Natural killer cell (primary cell): ENCODE results near the gene CCNF. TPM values are rescaled to one million over a fixed set of nuclear protein-coding genes. Genes with fewer than 3 reads are reported as not detected.
A peak's percentile ranks its signal among the peaks of the same experiment; 100 is the strongest.

ENCODE experiments used
- ATAC-seq, 3 donors: fragments of 150-1000 bp in 2 of 3; fragments of 200-7000 bp in 1 of 3; cut with Tn5 transposase; 1 replicate in 1 of 3; 2 replicates in 2 of 3; pipeline ENCODE4 v1.10.0; 2021; ENCODE audit warnings: mild to moderate bottlenecking in 2 of 3, moderate library complexity in 2 of 3
- DNase-seq, 2 donors: peaks; one replicate each; pipeline versions ENCODE4 v3.0.0 to v3.0.0-alpha.2; 2013 to 2021; ENCODE audit warnings: mixed read lengths in 1 of 2
- H3K27ac ChIP-seq: one replicate; pipeline ENCODE4 v1.5.1; 2013; ENCODE audit warnings: mild to moderate bottlenecking, low read length
- H3K27me3 ChIP-seq: one replicate; pipeline ENCODE4 v1.6.1; 2013; ENCODE audit warnings: low read length; ENCODE audit not compliant: control insufficient read depth, insufficient read depth
- H3K36me3 ChIP-seq: one replicate; pipeline ENCODE4 v1.6.1; 2013; ENCODE audit warnings: low read length; ENCODE audit not compliant: control insufficient read depth, insufficient read depth
- H3K4me1 ChIP-seq: one replicate; pipeline ENCODE4 v1.6.1; 2013; ENCODE audit warnings: low read length; ENCODE audit not compliant: control insufficient read depth, insufficient read depth
- H3K4me3 ChIP-seq: one replicate; pipeline ENCODE4 v1.5.1; 2013; ENCODE audit warnings: low read length
- H3K9me3 ChIP-seq: one replicate; pipeline ENCODE4 v1.6.1; 2013; ENCODE audit warnings: low read length; ENCODE audit not compliant: control insufficient read depth, insufficient read depth
- H3K27ac Mint-ChIP-seq, 2 donors: one replicate each; pipeline ENCODE4 v1.8.0; 2022; ENCODE audit warnings: mild to moderate bottlenecking in 2 of 2, mixed read lengths in 2 of 2, moderate library complexity in 1 of 2
- H3K27me3 Mint-ChIP-seq, 2 donors: one replicate each; pipeline ENCODE4 v1.8.0; 2022; ENCODE audit warnings: low read depth in 2 of 2, mixed read lengths in 2 of 2
- H3K36me3 Mint-ChIP-seq: one replicate; pipeline ENCODE4 v1.8.0; 2022; ENCODE audit warnings: mixed read lengths
- H3K4me1 Mint-ChIP-seq, 2 donors: one replicate each; pipeline ENCODE4 v1.8.0; 2022; ENCODE audit warnings: mixed read lengths in 2 of 2
- H3K4me3 Mint-ChIP-seq: one replicate; pipeline ENCODE4 v1.8.0; 2022; ENCODE audit warnings: mild to moderate bottlenecking, moderate library complexity, mixed read lengths
- H3K9me3 Mint-ChIP-seq, 2 donors: one replicate each; pipeline ENCODE4 v1.8.0; 2022; ENCODE audit warnings: mixed read lengths in 2 of 2
- CTCF ChIP-seq: fragments of 200-600 bp; IDR thresholded peaks from one replicate; pipeline ENCODE4 v1.8.0; 2022; ENCODE audit warnings: antibody characterized with exemption
- WGBS: methylation state at CpG from one replicate; pipeline ENCODE4 v1.1.7; 2013; ENCODE audit warnings: missing lambda C conversion rate; ENCODE audit not compliant: insufficient coverage; 5-methylcytosine and 5-hydroxymethylcytosine counted together
- intact Hi-C: fragments of 100-400 bp; cut with micrococcal nuclease; formaldehyde crosslinking; loops from one replicate; pipeline ENCODE4 v1.14.2; 2022
- total RNA-seq, 4 donors: library from RNA; stranded (reverse); fragments of 120-200 nt in 1 of 4; gene quantifications; one replicate each; pipeline versions ENCODE4 v1.2.3 to v1.2.4, GENCODE V29; 2013 to 2022

Gene CCNF
- total RNA-seq: 10 to 100 TPM in 1 of 3 donors, 1 to 10 TPM in 2; 7.5 to 14.2 (median 8.4) TPM
- total RNA-seq (2013): 5.8 TPM

- Mint-ChIP-seq H3K36me3 (no peaks in the 10 kb centered on the region), H3K27me3 (no peaks in the 10 kb centered on the region), H3K9me3 (no peaks in the 10 kb centered on the region), H3K27ac (peak within 1 kb of the TSS; percentile 68 to 83), H3K4me3 (peak within 1 kb of the TSS; percentile 93), H3K4me1 (peaks cover 25 to 26% of the 10 kb centered on the region in 2 donors)
- Histone ChIP-seq H3K36me3 (peaks cover 12% of the 10 kb centered on the region), H3K4me3 (peak within 1 kb of the TSS; percentile 70), H3K4me1 (peaks cover 19% of the 10 kb centered on the region), H3K9me3 (no peaks in the 10 kb centered on the region), H3K27me3 (no peaks in the 10 kb centered on the region), H3K27ac (no peak within 1 kb of the TSS)
- under 1% methylated on average over 103 of the region's 103 CpGs for WGBS
- ATAC-seq: peak; percentile 97 to 99 (median 98)
- intact Hi-C loops: no loop called here
- peak; percentile 91 to 98 for DNase-seq
- TF ChIP-seq CTCF: no peak
These were observed at the start of gene CCNF for GRCh38 chr16:2429034-2429770. Gene CCNF (plus strand): TSS chr16:2429447. CDS start chr16:2429482, 35 bp downstream.

- WGBS: no CpG with 5 or more reads among the region's 1 CpG
- no peak overlapping the region for H3K4me3 ChIP-seq
- H3K4me1 Mint-ChIP-seq: no peaks in the 10 kb centered on the region
- H3K4me3 Mint-ChIP-seq: no peak overlapping the region
- H3K4me1 ChIP-seq: no peaks in the 10 kb centered on the region
- no peaks in the 10 kb centered on the region for H3K9me3 ChIP-seq
- no peaks in the 10 kb centered on the region for H3K9me3 Mint-ChIP-seq
- H3K27me3 ChIP-seq: no peaks in the 10 kb centered on the region
- no peaks in the 10 kb centered on the region for H3K36me3 Mint-ChIP-seq
- no peaks in the 10 kb centered on the region for H3K36me3 ChIP-seq
- ATAC-seq: no peak
- H3K27ac Mint-ChIP-seq: no peak overlapping the region
- no peak for DNase-seq
- intact Hi-C loops: no loop called here
- TF ChIP-seq CTCF: no peak
- H3K27ac ChIP-seq: no peak overlapping the region
- peaks cover 12 to 18% of the 10 kb centered on the region in 2 donors for H3K27me3 Mint-ChIP-seq
These were observed 45.7 kb upstream of the CCNF start for GRCh38 chr16:2383501-2383900.

GRCh38 chr16:2384426-2384825, 44.8 kb upstream of the CCNF start:
- intact Hi-C loops: no loop called here
- peaks cover 5% of the 10 kb centered on the region for H3K9me3 ChIP-seq
- no peaks in the 10 kb centered on the region for H3K4me1 ChIP-seq
- H3K27ac ChIP-seq: no peak overlapping the region
- Mint-ChIP-seq H3K27me3 (peaks cover 12 to 18% of the 10 kb centered on the region in 2 donors), H3K4me3 (no peak overlapping the region), H3K27ac (no peak overlapping the region), H3K36me3 (no peaks in the 10 kb centered on the region), H3K9me3 (no peaks in the 10 kb centered on the region), H3K4me1 (no peaks in the 10 kb centered on the region)
- TF ChIP-seq CTCF: no peak
- no peaks in the 10 kb centered on the region for H3K36me3 ChIP-seq
- ATAC-seq (no peak), DNase-seq (no peak)
- no peaks in the 10 kb centered on the region for H3K27me3 ChIP-seq
- whole genome bisulfite sequencing: 27% methylated on average over 2 of the region's 2 CpGs
- no peak overlapping the region for H3K4me3 ChIP-seq
